CD4-positive, alpha-beta T cell (primary cell): ENCODE results near the gene OCA2. TPM values are rescaled to one million over a fixed set of nuclear protein-coding genes. Genes with fewer than 3 reads are reported as not detected.
"Not testable (repeated sequence)": the region's sequence is repeated elsewhere in the genome, so short reads cannot be mapped to it uniquely, and the experiment has no call there.

Source experiments
- ATAC-seq: fragments of 200-7000 bp; cut with Tn5 transposase; one replicate; pipeline ENCODE4 v1.10.0; 2022; ENCODE audit warnings: mild to moderate bottlenecking; ENCODE audit not compliant: poor library complexity
- CTCF ChIA-PET: fragments of 350-600 bp; sonication (Branson Sonifier 250); formaldehyde crosslinking; loops from one replicate; lab custom pipeline; 2021; ENCODE audit warnings: antibody characterized with exemption, inconsistent platforms; lab: Charles Lee
- POLR2A ChIA-PET: fragments of 350-600 bp; sonication (Branson Sonifier 250); formaldehyde crosslinking; loops from one replicate; lab custom pipeline; 2021; ENCODE audit warnings: antibody characterized with exemption, inconsistent platforms; lab: Charles Lee
- DNase-seq, 14 experiments: peaks; one replicate each; pipeline ENCODE4 v3.0.0-alpha.2; 2013 to 2020; ENCODE audit warnings: mixed read lengths in 2 of 14
- H3K27ac ChIP-seq, 2 donors: one replicate each; pipeline versions ENCODE4 v1.5.1 to v1.7.0; 2013; ENCODE audit warnings: low read length in 2 of 2, low read depth in 1 of 2, mild to moderate bottlenecking in 1 of 2
- H3K27me3 ChIP-seq, 2 experiments: 1 replicate in 1 of 2; 2 replicates in 1 of 2; pipeline versions ENCODE4 v1.6.1 to v1.7.0; 2013; ENCODE audit warnings: low read length in 2 of 2, control low read depth in 1 of 2, mild to moderate bottlenecking in 1 of 2, moderate library complexity in 1 of 2; ENCODE audit not compliant: insufficient read depth in 2 of 2, control insufficient read depth in 1 of 2
- H3K36me3 ChIP-seq: one replicate; pipeline ENCODE4 v1.6.1; 2013; ENCODE audit warnings: low read length, control low read depth; ENCODE audit not compliant: insufficient read depth
- H3K4me1 ChIP-seq: one replicate; pipeline ENCODE4 v1.6.1; 2013; ENCODE audit warnings: low read length, control low read depth; ENCODE audit not compliant: insufficient read depth
- H3K4me3 ChIP-seq: one replicate; pipeline ENCODE4 v1.5.1; 2013; ENCODE audit warnings: mild to moderate bottlenecking, low read length, moderate library complexity
- H3K9me3 ChIP-seq, 2 experiments: 1 replicate in 1 of 2; 2 replicates in 1 of 2; pipeline versions ENCODE4 v1.6.1 to v1.7.0; 2013; ENCODE audit warnings: low read length in 2 of 2, mild to moderate bottlenecking in 2 of 2, control low read depth in 1 of 2, moderate library complexity in 1 of 2; ENCODE audit not compliant: control insufficient read depth in 1 of 2, insufficient read depth in 1 of 2
- H3K27ac Mint-ChIP-seq: one replicate; pipeline ENCODE4 v1.8.0; 2020; ENCODE audit warnings: mixed read lengths
- H3K27me3 Mint-ChIP-seq: one replicate; pipeline ENCODE4 v1.8.0; 2021; ENCODE audit warnings: mixed read lengths
- H3K36me3 Mint-ChIP-seq: one replicate; pipeline ENCODE4 v1.8.0; 2021; ENCODE audit warnings: low read depth, mixed read lengths
- H3K4me1 Mint-ChIP-seq: one replicate; pipeline ENCODE4 v1.8.0; 2021; ENCODE audit warnings: low read depth, mixed read lengths
- H3K4me3 Mint-ChIP-seq: one replicate; pipeline ENCODE4 v1.8.0; 2020; ENCODE audit warnings: mild to moderate bottlenecking, mixed read lengths
- H3K9me3 Mint-ChIP-seq: one replicate; pipeline ENCODE4 v1.8.0; 2020; ENCODE audit warnings: mixed read lengths
- CTCF ChIP-seq: fragments of 200-600 bp; IDR thresholded peaks from one replicate; pipeline ENCODE4 v1.8.0; 2022; ENCODE audit warnings: antibody characterized with exemption, mild to moderate bottlenecking
- intact Hi-C, 2 experiments: fragments of 100-400 bp; cut with DNase I in 1 of 2; cut with micrococcal nuclease in 1 of 2; formaldehyde crosslinking; loops; one replicate each; pipeline versions ENCODE4 v1.15.1 to v1.9.0; 2023 to 2025; cut with DNase I, micrococcal nuclease
- total RNA-seq, 174 experiments: library from RNA in 2 of 174; stranded (reverse) in 2 of 174; gene quantifications; one replicate each; pipeline ENCODE4 v1.2.3 and lab custom pipeline; 2021 to 2026

Gene OCA2
- total RNA-seq, 2 experiments from 2014 or later, result not detected

- ChIA-PET POLR2A (no interaction called here), CTCF (no interaction called here)
- DNase-seq (no peak), ATAC-seq (no peak)
- intact Hi-C loops, result no loop called here
- Histone ChIP-seq H3K27ac (no peak overlapping the region), H3K4me3 (no peak overlapping the region), H3K4me1 (no peaks in the 10 kb centered on the region), H3K27me3 (no peaks in the 10 kb centered on the region), H3K9me3 (peaks cover 3 to 44% of the 10 kb centered on the region in 2 experiments), H3K36me3 (no peaks in the 10 kb centered on the region)
- H3K27ac Mint-ChIP-seq, result no peak overlapping the region
- TF ChIP-seq CTCF, result no peak
- H3K9me3 Mint-ChIP-seq, result peaks cover 7% of the 10 kb centered on the region
- H3K4me3 Mint-ChIP-seq, result no peak overlapping the region
- H3K27me3 Mint-ChIP-seq, result no peaks in the 10 kb centered on the region
- no peaks in the 10 kb centered on the region for H3K36me3 Mint-ChIP-seq
- no peaks in the 10 kb centered on the region for H3K4me1 Mint-ChIP-seq
Observed at GRCh38 chr15:27767918-27768640, 331.0 kb downstream of the OCA2 start.

DNA sequence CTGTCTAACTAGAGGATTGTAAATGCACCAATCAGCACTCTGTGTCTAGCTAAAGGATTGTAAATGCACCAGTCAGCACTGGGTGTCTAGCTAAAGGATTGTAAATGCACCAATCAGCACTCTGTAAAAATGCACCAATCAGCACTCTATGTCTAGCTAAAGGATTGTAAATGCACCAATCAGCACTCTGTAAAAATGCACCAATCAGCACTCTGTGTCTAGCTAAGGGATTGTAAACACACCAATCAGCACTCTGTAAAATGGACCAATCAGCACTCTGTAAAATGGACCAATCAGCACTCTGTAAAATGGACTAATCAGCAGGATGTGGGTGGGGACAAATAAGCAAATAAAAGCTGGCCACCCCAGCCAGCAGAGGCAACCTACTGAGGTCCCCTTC, 331.7 kb downstream of the OCA2 start:
- DNase-seq, intact Hi-C loops, H3K27me3 ChIP-seq, H3K27me3 Mint-ChIP-seq, H3K36me3 ChIP-seq, H3K4me3 Mint-ChIP-seq, POLR2A ChIA-PET, ATAC-seq, H3K27ac Mint-ChIP-seq, H3K4me1 ChIP-seq, H3K9me3 Mint-ChIP-seq, CTCF ChIA-PET, H3K27ac ChIP-seq, H3K4me1 Mint-ChIP-seq, H3K36me3 Mint-ChIP-seq, H3K4me3 ChIP-seq: not testable (repeated sequence)
- peaks cover 3 to 44% of the 10 kb centered on the region in 2 experiments for H3K9me3 ChIP-seq

- intact Hi-C loops, result no loop called here
- Histone ChIP-seq H3K27ac (no peak overlapping the region), H3K4me1 (no peaks in the 10 kb centered on the region), H3K27me3 (no peaks in the 10 kb centered on the region), H3K9me3 (peaks cover 0 to 26% of the 10 kb centered on the region in 2 experiments), H3K4me3 (no peak overlapping the region), H3K36me3 (no peaks in the 10 kb centered on the region)
- DNase-seq (no peak), ATAC-seq (no peak)
- H3K9me3 Mint-ChIP-seq, result peaks cover 3% of the 10 kb centered on the region
- H3K27me3 Mint-ChIP-seq, result no peaks in the 10 kb centered on the region
- no peak overlapping the region for H3K4me3 Mint-ChIP-seq
- H3K4me1 Mint-ChIP-seq, result no peaks in the 10 kb centered on the region
- TF ChIP-seq CTCF, result no peak
- no peak overlapping the region for H3K27ac Mint-ChIP-seq
- H3K36me3 Mint-ChIP-seq, result no peaks in the 10 kb centered on the region
- ChIA-PET CTCF (no interaction called here), POLR2A (no interaction called here)
Observed at GRCh38 chr15:27764339-27764738, 334.8 kb downstream of the OCA2 start.

GRCh38 chr15:27763514-27763913, 335.6 kb downstream of the OCA2 start:
- Histone ChIP-seq H3K4me3 (no peak overlapping the region), H3K4me1 (no peaks in the 10 kb centered on the region), H3K9me3 (peaks cover 0 to 18% of the 10 kb centered on the region in 2 experiments), H3K36me3 (no peaks in the 10 kb centered on the region), H3K27ac (no peak overlapping the region), H3K27me3 (no peaks in the 10 kb centered on the region)
- Mint-ChIP-seq H3K27ac (no peak overlapping the region), H3K4me1 (no peaks in the 10 kb centered on the region), H3K36me3 (no peaks in the 10 kb centered on the region), H3K27me3 (no peaks in the 10 kb centered on the region), H3K9me3 (peaks cover 3% of the 10 kb centered on the region), H3K4me3 (no peak overlapping the region)
- POLR2A ChIA-PET, result no interaction called here
- DNase-seq (no peak), ATAC-seq (no peak)
- TF ChIP-seq CTCF, result no peak
- CTCF ChIA-PET, result no interaction called here
- intact Hi-C loops, result no loop called here
